GM12878 (cell line): ENCODE measurements around the gene AGAP1.

Source experiments
- CHD2 ChIP-seq: IDR thresholded peaks from 2 replicates; pipeline ENCODE4 v1.6.1; 2011; ENCODE audit warnings: low read depth, low read length, improper control_type of control experiment, borderline replicate concordance
- EED ChIP-seq: sonication (generic); IDR thresholded peaks from 2 replicates; pipeline ENCODE4 v1.6.1; 2016; ENCODE audit warnings: antibody characterized with exemption, low read depth
- ESRRA ChIP-seq: IDR thresholded peaks from 2 replicates; pipeline ENCODE4 v1.6.1; 2012; ENCODE audit warnings: mild to moderate bottlenecking, low read length, improper control_type of control experiment
- RCOR1 ChIP-seq: conservative IDR thresholded peaks from 2 replicates; pipeline ENCODE4 v1.6.1; 2012; ENCODE audit warnings: low read depth, low read length, improper control_type of control experiment
- SMC3 ChIP-seq: IDR thresholded peaks from 2 replicates; pipeline ENCODE4 v1.6.1; 2011; ENCODE audit warnings: low read length, improper control_type of control experiment, borderline replicate concordance
- TCF12 ChIP-seq: IDR thresholded peaks from 2 replicates; pipeline ENCODE4 v1.6.1; 2011; ENCODE audit warnings: low read depth, mild to moderate bottlenecking, low read length
- ZBTB33 ChIP-seq: fragments of 450-650 bp; IDR thresholded peaks from 2 replicates; pipeline ENCODE4 v1.6.1; 2017; ENCODE audit warnings: mild to moderate bottlenecking

- TF ChIP-seq ZBTB33 (no peak), TCF12 (no peak), RCOR1 (no peak), EED (no peak), SMC3 (no peak), ESRRA (no peak), CHD2 (no peak)
Measured at GRCh38 chr2:235614900-235615712, 121.3 kb downstream of the AGAP1 start.
